ENCODE results near the gene SPRING1. TPM values are rescaled to one million over a fixed set of nuclear protein-coding genes. Genes with fewer than 3 reads are reported as not detected.
A peak's percentile ranks its signal among the peaks of the same experiment; 100 is the strongest.

SPRING1 gene
- total and polyA plus RNA-seq, 2 donors (not counting 1 experiment from before 2014, with no cell fraction given): 12.9 to 43.7 TPM

- Histone ChIP-seq H3K36me3 (replicated peaks in 1 of 2; ENCODE audit: control extremely low read depth in 1 of 2, control insufficient read depth in 1 of 2, extremely low read depth in 1 of 2, insufficient read depth in 2 of 2, low read length in 1 of 2) (no peaks in the 10 kb centered on the region), H3K4me2 (replicated peaks; ENCODE audit: low read depth, low read length, poor library complexity, severe bottlenecking) (no peak overlapping the region), H3K9me3 (ENCODE audit: control extremely low read depth in 1 of 3, control insufficient read depth in 2 of 3, insufficient read depth in 1 of 3, low read length in 2 of 3) (peaks cover 0 to 3% (median 0%) of the 10 kb centered on the region in 3 donors), H4K20me1 (ENCODE audit: control insufficient read depth, insufficient read depth, low read length, poor library complexity, severe bottlenecking) (no peaks in the 10 kb centered on the region), H3K27ac (ENCODE audit: low read length in 2 of 2) (no peak overlapping the region), H3K9ac (ENCODE audit: low read length) (no peak overlapping the region), H3K79me2 (ENCODE audit: control insufficient read depth, insufficient read depth, low read length) (no peaks in the 10 kb centered on the region), H3K4me3 (ENCODE audit: control extremely low read depth in 1 of 5, extremely low read depth in 1 of 5, insufficient read depth in 1 of 5, low read depth in 2 of 5, low read length in 4 of 5) (no peak overlapping the region), H3K4me1 (ENCODE audit: control insufficient read depth in 2 of 2, insufficient read depth in 2 of 2, low read length in 2 of 2) (peaks cover 37 to 38% of the 10 kb centered on the region in 2 donors), H3K27me3 (replicated peaks in 1 of 4; ENCODE audit: control extremely low read depth in 1 of 4, control insufficient read depth in 3 of 4, insufficient read depth in 4 of 4, low read length in 3 of 4) (peaks cover 0 to 35% (median 17%) of the 10 kb centered on the region in 4 experiments), H2AFZ (ENCODE audit: insufficient read depth, low read depth, low read length, poor library complexity, severe bottlenecking) (no peak overlapping the region)
- Mint-ChIP-seq H3K27me3 (peaks cover 36% of the 10 kb centered on the region), H3K27ac (no peak overlapping the region), H3K4me1 (peaks cover 36% of the 10 kb centered on the region), H3K4me3 (no peak overlapping the region), H3K9me3 (ENCODE audit: insufficient read depth) (no peaks in the 10 kb centered on the region)
- ChIA-PET CTCF (interaction anchor here (1.5 to 1.6 kb wide), 3 partner anchors 10 to 700 kb away, joined by 3 to 4 read pairs (median 3); no protein-coding TSS in a partner anchor), POLR2A (no interaction called here)
- WGBS (ENCODE audit: insufficient coverage): 51% methylated on average over 8 of the region's 11 CpGs
- no peak for ATAC-seq (ENCODE audit: low read depth)
- TF ChIP-seq, protein P1, sequence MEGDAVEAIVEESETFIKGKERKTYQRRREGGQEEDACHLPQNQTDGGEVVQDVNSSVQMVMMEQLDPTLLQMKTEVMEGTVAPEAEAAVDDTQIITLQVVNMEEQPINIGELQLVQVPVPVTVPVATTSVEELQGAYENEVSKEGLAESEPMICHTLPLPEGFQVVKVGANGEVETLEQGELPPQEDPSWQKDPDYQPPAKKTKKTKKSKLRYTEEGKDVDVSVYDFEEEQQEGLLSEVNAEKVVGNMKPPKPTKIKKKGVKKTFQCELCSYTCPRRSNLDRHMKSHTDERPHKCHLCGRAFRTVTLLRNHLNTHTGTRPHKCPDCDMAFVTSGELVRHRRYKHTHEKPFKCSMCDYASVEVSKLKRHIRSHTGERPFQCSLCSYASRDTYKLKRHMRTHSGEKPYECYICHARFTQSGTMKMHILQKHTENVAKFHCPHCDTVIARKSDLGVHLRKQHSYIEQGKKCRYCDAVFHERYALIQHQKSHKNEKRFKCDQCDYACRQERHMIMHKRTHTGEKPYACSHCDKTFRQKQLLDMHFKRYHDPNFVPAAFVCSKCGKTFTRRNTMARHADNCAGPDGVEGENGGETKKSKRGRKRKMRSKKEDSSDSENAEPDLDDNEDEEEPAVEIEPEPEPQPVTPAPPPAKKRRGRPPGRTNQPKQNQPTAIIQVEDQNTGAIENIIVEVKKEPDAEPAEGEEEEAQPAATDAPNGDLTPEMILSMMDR (IDR thresholded peaks at IDR 0.05): no peak
- TF ChIP-seq EZH2 (IDR thresholded peaks at IDR 0.05; ENCODE audit: borderline replicate concordance, insufficient read depth, low read depth, low read length, poor library complexity, severe bottlenecking): no peak
- intact Hi-C loops (cut with micrococcal nuclease): no loop called here
- no peak for DNase-seq
Observed at GRCh38 chr12:116697716-116698115, 40.2 kb downstream of the SPRING1 start.

DNA sequence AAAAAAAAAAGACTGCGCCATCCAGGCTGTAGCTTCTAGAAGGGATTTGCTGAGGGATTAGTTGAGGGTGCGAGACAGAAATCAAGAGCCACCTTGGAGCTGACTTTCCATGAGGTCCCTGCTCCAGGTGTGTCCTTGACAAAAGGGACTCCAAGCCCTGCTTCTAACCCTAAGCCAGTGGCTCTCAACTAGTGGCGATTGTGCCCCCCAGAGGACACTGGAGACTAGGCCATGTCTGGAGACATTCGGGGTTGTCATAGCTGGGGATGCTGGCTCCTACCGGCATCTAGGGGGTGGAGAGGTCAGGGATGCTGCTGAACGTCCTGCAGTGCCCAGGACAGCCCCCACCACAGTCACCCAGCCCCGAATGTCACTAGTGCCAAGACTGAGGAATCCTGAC is 40.6 kb downstream of the SPRING1 start:
- no peaks in the 10 kb centered on the region for H4K20me1 ChIP-seq (ENCODE audit: control insufficient read depth, insufficient read depth, low read length, poor library complexity, severe bottlenecking)
- no peak overlapping the region for H3K9ac ChIP-seq (ENCODE audit: low read length)
- H3K9me3 ChIP-seq (ENCODE audit: control extremely low read depth in 1 of 3, control insufficient read depth in 2 of 3, insufficient read depth in 1 of 3, low read length in 2 of 3): peaks cover 0 to 3% (median 0%) of the 10 kb centered on the region in 3 donors
- peak; percentile 15 for DNase-seq
- WGBS (ENCODE audit: insufficient coverage): 71% methylated on average over 5 of the region's 7 CpGs
- intact Hi-C loops (cut with micrococcal nuclease): no loop called here
- no peak overlapping the region for H3K4me2 ChIP-seq (replicated peaks; ENCODE audit: low read depth, low read length, poor library complexity, severe bottlenecking)
- TF ChIP-seq, protein P1 (IDR thresholded peaks at IDR 0.05): no peak
- TF ChIP-seq EZH2 (IDR thresholded peaks at IDR 0.05; ENCODE audit: borderline replicate concordance, insufficient read depth, low read depth, low read length, poor library complexity, severe bottlenecking): no peak
- no peak overlapping the region for H3K4me3 ChIP-seq (ENCODE audit: control extremely low read depth in 1 of 5, extremely low read depth in 1 of 5, insufficient read depth in 1 of 5, low read depth in 2 of 5, low read length in 4 of 5)
- no peaks in the 10 kb centered on the region for H3K79me2 ChIP-seq (ENCODE audit: control insufficient read depth, insufficient read depth, low read length)
- ATAC-seq (ENCODE audit: low read depth): no peak
- Mint-ChIP-seq H3K27ac (no peak overlapping the region), H3K27me3 (peaks cover 36% of the 10 kb centered on the region), H3K9me3 (ENCODE audit: insufficient read depth) (no peaks in the 10 kb centered on the region), H3K4me1 (peaks cover 38% of the 10 kb centered on the region), H3K4me3 (no peak overlapping the region)
- ChIA-PET POLR2A (no interaction called here), CTCF (interaction anchor here (0.6 to 1.5 kb wide), 3 partner anchors 10 to 699 kb away, joined by 3 read pairs; no protein-coding TSS in a partner anchor)
- no peak overlapping the region for H2AFZ ChIP-seq (ENCODE audit: insufficient read depth, low read depth, low read length, poor library complexity, severe bottlenecking)
- no peak overlapping the region for H3K27ac ChIP-seq (ENCODE audit: low read length in 2 of 2)
- H3K27me3 ChIP-seq (replicated peaks in 1 of 4; ENCODE audit: control extremely low read depth in 1 of 4, control insufficient read depth in 3 of 4, insufficient read depth in 4 of 4, low read length in 3 of 4): peaks cover 0 to 36% (median 18%) of the 10 kb centered on the region in 4 experiments
- H3K36me3 ChIP-seq (replicated peaks in 1 of 2; ENCODE audit: control extremely low read depth in 1 of 2, control insufficient read depth in 1 of 2, extremely low read depth in 1 of 2, insufficient read depth in 2 of 2, low read length in 1 of 2): no peaks in the 10 kb centered on the region
- peaks cover 39 to 42% of the 10 kb centered on the region in 2 donors for H3K4me1 ChIP-seq (ENCODE audit: control insufficient read depth in 2 of 2, insufficient read depth in 2 of 2, low read length in 2 of 2)

Data from B cell (primary cell).